Endodermal cell (in vitro differentiated cells): ENCODE results near the gene PTPN14. TPM values are rescaled to one million over a fixed set of nuclear protein-coding genes. Genes with fewer than 3 reads are reported as not detected.

ENCODE experiments used
- DNase-seq: peaks from one replicate; pipeline ENCODE4 v3.0.0-alpha.2; 2017
- H3K27ac ChIP-seq: 2 replicates; pipeline ENCODE4 v1.5.1; 2013; ENCODE audit warnings: mild to moderate bottlenecking, low read depth, low read length, moderate library complexity
- H3K27me3 ChIP-seq: 2 replicates; pipeline ENCODE4 v1.6.1; 2013; ENCODE audit warnings: mild to moderate bottlenecking, low read length, moderate library complexity; ENCODE audit not compliant: insufficient read depth, control insufficient read depth, poor library complexity, severe bottlenecking
- H3K36me3 ChIP-seq: 2 replicates; pipeline ENCODE4 v1.7.0; 2013; ENCODE audit warnings: mild to moderate bottlenecking, low read length, moderate library complexity; ENCODE audit not compliant: control insufficient read depth, insufficient read depth
- H3K4me1 ChIP-seq: one replicate; pipeline ENCODE4 v1.7.0; 2013; ENCODE audit warnings: low read length; ENCODE audit not compliant: control insufficient read depth, insufficient read depth
- H3K4me3 ChIP-seq: 2 replicates; pipeline ENCODE4 v1.5.1; 2013; ENCODE audit warnings: mild to moderate bottlenecking, low read length, moderate library complexity
- H3K9ac ChIP-seq: 2 replicates; pipeline ENCODE4 v1.6.1; 2013; ENCODE audit warnings: mild to moderate bottlenecking, low read length, moderate library complexity; ENCODE audit not compliant: poor library complexity, severe bottlenecking; ENCODE audit errors: extremely low read depth
- H3K9me3 ChIP-seq: 2 replicates; pipeline ENCODE4 v1.6.1; 2013; ENCODE audit warnings: mild to moderate bottlenecking, low read length, moderate library complexity; ENCODE audit not compliant: control insufficient read depth
- H3K27ac Mint-ChIP-seq: 2 replicates; pipeline ENCODE4 v1.8.0; 2020; ENCODE audit warnings: mixed read lengths
- H3K27me3 Mint-ChIP-seq: 2 replicates; pipeline ENCODE4 v1.8.0; 2021; ENCODE audit warnings: mild to moderate bottlenecking, mixed read lengths; ENCODE audit not compliant: insufficient read depth
- H3K36me3 Mint-ChIP-seq: 2 replicates; pipeline ENCODE4 v1.8.0; 2020; ENCODE audit warnings: low read depth, mixed read lengths
- H3K4me1 Mint-ChIP-seq: 2 replicates; pipeline ENCODE4 v1.8.0; 2020; ENCODE audit warnings: mixed read lengths
- H3K4me3 Mint-ChIP-seq: 2 replicates; pipeline ENCODE4 v1.8.0; 2020; ENCODE audit warnings: mild to moderate bottlenecking, moderate library complexity, mixed read lengths
- H3K9me3 Mint-ChIP-seq: 2 replicates; pipeline ENCODE4 v1.8.0; 2020; ENCODE audit warnings: mild to moderate bottlenecking, mixed read lengths
- WGBS, 2 experiments: methylation state at CpG; one replicate each; pipeline versions ENCODE4 v1.1.5 to v1.1.7; 2013; ENCODE audit warnings: missing lambda C conversion rate in 2 of 2, mixed read lengths in 1 of 2; ENCODE audit not compliant: insufficient coverage in 1 of 2, insufficient read length in 1 of 2; 5-methylcytosine and 5-hydroxymethylcytosine counted together
- total RNA-seq, 2 donors: library from RNA; stranded (reverse); fragmentation: NEBNext Ultra II Directional in 1 of 2; extraction: Animal tissue kit (Norgen Biotek cat#: 25700) in 1 of 2; gene quantifications; 2 replicates in 1 of 2; 3 replicates in 1 of 2; pipeline ENCODE4 v1.2.1, GENCODE V29; 2021
- TF ChIP-seq, protein P1 (sequence below): fragments of 200-600 bp; sonication (generic); conservative IDR thresholded peaks from 2 replicates; pipeline ENCODE4 v1.5.0; 2021; ENCODE audit warnings: antibody characterized with exemption, mild to moderate bottlenecking

The PTPN14 gene
- total RNA-seq, 2 donors from 2014 or later: 72.6 to 93.2 TPM

DNA sequence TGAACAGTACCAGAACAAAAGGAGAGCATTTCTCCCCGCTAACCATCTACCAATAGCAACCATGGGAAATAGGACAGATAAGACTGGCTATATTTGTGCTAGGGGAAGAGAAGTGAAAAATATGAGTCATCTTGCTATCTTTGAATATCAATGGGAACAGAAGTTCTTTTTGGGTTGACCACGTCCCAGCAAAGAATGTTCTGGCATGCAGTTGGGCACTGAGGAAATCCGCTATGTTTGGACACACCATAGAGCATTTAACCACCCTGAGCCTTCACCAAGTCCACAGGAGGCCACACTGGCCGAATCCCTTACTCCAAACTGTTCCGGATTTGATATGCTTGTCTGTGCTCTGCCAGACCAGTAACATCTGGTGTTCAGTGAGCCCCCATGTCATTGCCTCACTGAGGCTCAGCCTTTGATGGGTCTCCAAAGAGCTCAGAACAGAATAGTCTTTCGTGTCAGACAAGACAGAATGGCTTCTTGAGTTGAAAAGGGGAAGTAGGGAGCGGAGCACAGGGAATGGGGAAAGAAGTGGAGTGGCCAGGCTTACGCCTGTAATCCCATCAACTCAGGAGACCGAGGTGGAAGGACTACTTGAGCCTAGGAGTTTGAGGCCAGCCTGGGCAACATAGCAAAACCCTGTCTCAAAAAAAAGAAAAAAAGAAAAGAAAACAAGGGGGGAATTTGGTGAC is 189.1 kb downstream of the PTPN14 start:
- no peak overlapping the region for H3K9ac ChIP-seq
- H3K36me3 Mint-ChIP-seq: peaks cover 70% of the 10 kb centered on the region
- H3K27me3 Mint-ChIP-seq: no peaks in the 10 kb centered on the region
- peak; percentile 26 for DNase-seq
- peaks cover 76% of the 10 kb centered on the region for H3K36me3 ChIP-seq
- H3K27me3 ChIP-seq: no peaks in the 10 kb centered on the region
- 93 to 98% methylated on average over 6 to 9 of the region's 9 CpGs for WGBS, 2 experiments
- H3K27ac Mint-ChIP-seq: no peak overlapping the region
- peaks cover 3% of the 10 kb centered on the region for H3K4me1 Mint-ChIP-seq
- TF ChIP-seq, protein P1, sequence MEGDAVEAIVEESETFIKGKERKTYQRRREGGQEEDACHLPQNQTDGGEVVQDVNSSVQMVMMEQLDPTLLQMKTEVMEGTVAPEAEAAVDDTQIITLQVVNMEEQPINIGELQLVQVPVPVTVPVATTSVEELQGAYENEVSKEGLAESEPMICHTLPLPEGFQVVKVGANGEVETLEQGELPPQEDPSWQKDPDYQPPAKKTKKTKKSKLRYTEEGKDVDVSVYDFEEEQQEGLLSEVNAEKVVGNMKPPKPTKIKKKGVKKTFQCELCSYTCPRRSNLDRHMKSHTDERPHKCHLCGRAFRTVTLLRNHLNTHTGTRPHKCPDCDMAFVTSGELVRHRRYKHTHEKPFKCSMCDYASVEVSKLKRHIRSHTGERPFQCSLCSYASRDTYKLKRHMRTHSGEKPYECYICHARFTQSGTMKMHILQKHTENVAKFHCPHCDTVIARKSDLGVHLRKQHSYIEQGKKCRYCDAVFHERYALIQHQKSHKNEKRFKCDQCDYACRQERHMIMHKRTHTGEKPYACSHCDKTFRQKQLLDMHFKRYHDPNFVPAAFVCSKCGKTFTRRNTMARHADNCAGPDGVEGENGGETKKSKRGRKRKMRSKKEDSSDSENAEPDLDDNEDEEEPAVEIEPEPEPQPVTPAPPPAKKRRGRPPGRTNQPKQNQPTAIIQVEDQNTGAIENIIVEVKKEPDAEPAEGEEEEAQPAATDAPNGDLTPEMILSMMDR: no peak
- H3K27ac ChIP-seq: no peak overlapping the region
- H3K4me3 Mint-ChIP-seq: no peak overlapping the region
- no peaks in the 10 kb centered on the region for H3K9me3 Mint-ChIP-seq
- no peaks in the 10 kb centered on the region for H3K9me3 ChIP-seq
- no peaks in the 10 kb centered on the region for H3K4me1 ChIP-seq
- H3K4me3 ChIP-seq: no peak overlapping the region

DNA sequence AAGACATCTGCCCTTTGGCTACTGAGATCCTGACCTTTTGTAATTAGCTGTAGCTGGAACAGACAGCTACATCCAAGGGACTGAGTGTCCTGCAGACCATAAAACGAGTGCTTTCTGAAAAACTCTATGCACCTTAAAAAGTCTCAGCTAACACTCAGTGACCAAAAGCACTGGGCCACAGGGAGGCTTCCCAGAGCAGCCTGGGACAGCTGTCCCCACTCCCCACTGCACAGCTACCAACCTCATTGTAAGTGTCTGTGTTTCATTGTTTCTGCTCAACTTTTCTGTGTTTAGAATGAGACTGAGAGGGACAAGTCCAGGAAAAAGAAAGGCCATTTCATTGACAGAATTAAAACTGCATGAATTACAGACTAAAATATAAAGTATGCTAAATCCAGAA is 189.8 kb downstream of the PTPN14 start:
- H3K27ac Mint-ChIP-seq: no peak overlapping the region
- Histone ChIP-seq H3K4me3 (no peak overlapping the region), H3K4me1 (no peaks in the 10 kb centered on the region), H3K27me3 (no peaks in the 10 kb centered on the region), H3K27ac (no peak overlapping the region), H3K9me3 (no peaks in the 10 kb centered on the region), H3K36me3 (peaks cover 78% of the 10 kb centered on the region), H3K9ac (no peak overlapping the region)
- H3K36me3 Mint-ChIP-seq: peaks cover 74% of the 10 kb centered on the region
- no peaks in the 10 kb centered on the region for H3K4me1 Mint-ChIP-seq
- 67 to 89% methylated on average over 1 of the region's 1 CpG for WGBS, 2 experiments
- TF ChIP-seq, protein P1: no peak
- peak; percentile 20 for DNase-seq
- no peaks in the 10 kb centered on the region for H3K27me3 Mint-ChIP-seq
- H3K9me3 Mint-ChIP-seq: no peaks in the 10 kb centered on the region
- H3K4me3 Mint-ChIP-seq: no peak overlapping the region

DNA sequence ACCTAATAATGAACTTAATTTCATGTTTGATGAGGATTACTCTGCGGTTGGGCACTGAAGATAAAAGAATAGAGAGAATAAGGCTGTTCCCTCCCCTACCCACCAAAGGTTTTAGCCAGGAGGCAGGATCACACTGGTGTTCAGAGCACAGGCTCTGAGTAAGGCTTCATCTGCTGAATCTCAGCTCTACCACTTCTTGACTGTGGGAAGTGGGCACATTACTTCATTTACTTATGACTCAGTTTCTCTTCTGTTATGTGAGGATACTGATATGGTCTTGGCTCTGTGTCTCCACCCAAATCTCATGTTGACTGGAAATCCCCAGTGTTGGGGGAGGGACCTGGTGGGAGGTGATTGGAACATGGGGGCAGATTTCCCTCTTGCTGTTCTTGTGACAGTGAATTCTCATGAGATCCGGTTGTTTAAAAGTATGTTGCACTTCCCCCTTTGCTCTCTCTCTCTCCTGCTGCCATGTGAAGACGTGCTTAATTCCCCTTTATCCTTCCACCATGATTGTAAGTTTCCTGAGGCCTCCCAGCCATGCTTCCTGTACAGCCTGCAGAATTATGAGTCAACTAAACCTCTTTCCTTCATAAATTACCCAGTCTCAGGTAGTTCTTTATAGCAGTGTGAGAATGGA is 190.8 kb downstream of the PTPN14 start:
- Histone ChIP-seq H3K9me3 (no peaks in the 10 kb centered on the region), H3K9ac (no peak overlapping the region), H3K36me3 (peaks cover 81% of the 10 kb centered on the region), H3K4me3 (no peak overlapping the region), H3K27me3 (no peaks in the 10 kb centered on the region), H3K27ac (no peak overlapping the region), H3K4me1 (no peaks in the 10 kb centered on the region)
- H3K27ac Mint-ChIP-seq: no peak overlapping the region
- 90 to 98% methylated on average over 2 to 3 of the region's 3 CpGs for whole genome bisulfite sequencing, 2 experiments
- no peaks in the 10 kb centered on the region for H3K9me3 Mint-ChIP-seq
- no peaks in the 10 kb centered on the region for H3K4me1 Mint-ChIP-seq
- H3K27me3 Mint-ChIP-seq: no peaks in the 10 kb centered on the region
- DNase-seq: peak; percentile 5
- TF ChIP-seq, protein P1: no peak
- H3K36me3 Mint-ChIP-seq: peaks cover 77% of the 10 kb centered on the region
- no peak overlapping the region for H3K4me3 Mint-ChIP-seq
